Ecto neural progenitor cell (in vitro differentiated cells): Measurements from ENCODE around the gene PARL.

Experiments
- DNase-seq: peaks from one replicate; pipeline ENCODE4 v3.0.0-alpha.2; 2018; ENCODE audit warnings: low spot score

The PARL gene

DNA sequence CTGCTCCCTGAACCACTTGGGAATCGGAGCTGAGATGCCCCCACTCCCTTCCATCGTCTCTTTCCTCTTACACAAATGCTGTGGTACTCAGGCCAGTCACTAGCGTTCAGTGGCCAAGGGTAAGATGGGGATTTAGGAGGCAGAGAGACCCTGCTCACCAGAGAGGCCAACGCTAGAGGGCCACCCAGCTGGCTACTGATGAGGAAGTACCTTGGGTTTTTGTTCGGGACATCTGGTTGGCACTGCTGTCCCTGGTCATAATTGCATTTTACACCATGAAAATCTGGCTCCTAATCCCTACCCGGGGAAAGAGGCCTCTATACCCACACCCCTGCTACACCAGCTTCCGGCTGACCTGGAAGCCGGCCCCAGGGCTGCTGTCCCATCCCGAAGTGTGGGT is 67.0 kb downstream of the PARL start:
- no peak for DNase-seq

- DNase-seq = no peak
These were observed 67.8 kb downstream of the PARL start for GRCh38 chr3:183816681-183817510.

DNA sequence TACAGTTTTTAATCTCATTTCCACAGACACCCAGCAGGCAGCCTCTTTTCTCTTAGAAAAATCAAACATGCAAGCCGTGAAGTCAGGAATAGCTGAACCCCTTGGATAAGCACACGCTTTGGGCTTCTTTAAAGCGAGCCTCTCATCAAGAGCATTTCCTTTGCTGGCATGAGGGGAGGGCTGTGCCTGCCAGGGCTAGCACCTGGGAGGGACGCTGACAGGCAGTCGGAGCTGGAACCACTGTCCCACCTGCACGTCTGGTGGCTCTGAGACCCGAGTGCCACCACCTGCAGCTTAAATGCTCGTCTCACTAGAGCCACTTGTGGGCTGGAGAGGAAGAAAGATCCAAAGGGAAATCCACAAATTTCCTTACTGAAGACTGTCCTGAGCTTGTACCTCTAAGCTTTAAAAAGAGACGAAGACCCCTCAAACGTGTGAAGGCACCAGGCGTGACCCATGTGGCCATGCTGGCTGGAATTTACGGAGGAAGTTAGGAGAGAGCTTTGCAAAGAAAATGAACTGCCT is 68.7 kb downstream of the PARL start:
- no peak for DNase-seq

DNA sequence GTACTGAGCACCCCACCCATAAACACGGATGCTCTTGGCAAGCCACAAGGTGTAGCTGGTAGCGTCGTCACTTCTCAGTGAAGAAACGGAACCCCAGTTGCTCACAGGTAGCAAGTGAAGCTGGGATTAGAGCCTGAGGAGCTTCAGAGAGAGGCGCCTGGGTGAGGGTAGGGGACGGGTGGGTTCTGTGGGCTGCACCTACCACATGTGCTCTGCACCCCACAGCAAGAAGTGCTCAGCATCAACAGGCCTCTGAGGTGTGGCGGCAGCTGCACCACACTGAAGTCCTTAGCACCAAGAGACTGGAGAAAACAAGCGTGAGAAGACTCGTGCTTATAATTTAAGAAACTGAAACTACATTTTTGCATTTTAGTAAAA is 69.1 kb downstream of the PARL start:
- DNase-seq = no peak

- DNase-seq = no peak
These were observed 70.4 kb downstream of the PARL start for GRCh38 chr3:183814240-183814639.

GRCh38 chr3:183812761-183813445 is 71.8 kb downstream of the PARL start:
- DNase-seq = no peak

GRCh38 chr3:183811638-183812037 is 73.0 kb downstream of the PARL start:
- DNase-seq = no peak

- DNase-seq = no peak
These were observed 73.8 kb downstream of the PARL start for GRCh38 chr3:183810643-183811594.

DNA sequence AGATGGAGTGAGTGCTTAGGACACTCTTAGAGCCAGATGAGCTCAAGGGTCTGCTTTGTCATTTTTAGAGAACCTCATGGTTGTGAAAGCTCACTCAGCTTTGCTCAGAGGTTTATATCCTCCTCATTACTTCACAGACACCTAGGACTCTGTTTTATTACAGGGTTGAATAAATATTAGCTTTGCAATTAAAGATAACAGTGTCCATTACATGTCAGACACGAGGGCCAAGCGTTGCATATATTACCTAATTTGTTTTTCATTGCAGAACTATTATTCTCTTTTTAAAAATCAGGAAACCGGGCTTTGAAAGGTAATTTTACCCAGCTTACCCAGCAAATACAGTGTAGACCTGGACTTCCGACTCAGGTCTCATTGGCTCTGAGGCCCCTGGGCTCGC is 75.4 kb downstream of the PARL start:
- no peak for DNase-seq

DNA sequence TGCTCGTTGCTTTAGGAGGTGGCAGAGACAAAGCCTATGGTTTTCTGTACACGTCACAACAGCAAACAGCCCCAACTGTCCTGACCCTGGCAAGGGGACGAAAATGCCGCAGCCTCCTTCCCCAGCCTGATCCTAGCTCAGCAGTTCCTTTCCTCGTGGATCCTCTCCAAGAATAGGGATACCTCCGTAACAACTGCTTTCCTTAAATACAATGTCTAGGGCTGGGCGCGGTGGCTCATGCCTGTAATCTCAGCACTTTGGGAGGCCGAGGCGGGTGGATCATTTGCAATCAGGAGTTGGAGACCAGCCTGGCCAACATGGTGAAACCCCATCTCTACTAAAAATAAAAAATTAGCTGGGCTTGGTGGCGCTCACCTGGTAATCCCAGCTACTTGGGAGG is 76.3 kb downstream of the PARL start:
- no peak for DNase-seq

DNA sequence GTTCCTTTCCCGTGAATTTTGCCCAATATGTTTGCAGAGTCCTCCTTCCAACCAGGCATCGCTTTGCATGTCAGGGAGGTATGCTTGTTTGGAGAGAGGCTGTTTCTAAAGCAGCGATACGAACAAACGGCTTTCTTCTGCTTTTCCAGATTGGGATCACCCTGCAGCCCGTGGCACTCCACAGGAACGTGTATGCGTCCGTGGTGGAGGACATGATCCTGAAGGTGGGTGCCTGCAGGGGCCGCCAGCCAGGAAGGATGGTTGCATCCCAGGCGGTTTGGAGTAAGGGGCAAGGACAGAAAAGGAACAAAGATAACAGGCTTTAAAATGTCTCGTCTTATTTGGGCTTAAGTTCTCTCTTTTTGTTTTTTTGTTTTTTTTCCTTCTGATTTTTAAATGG is 76.8 kb downstream of the PARL start:
- no peak for DNase-seq

DNA sequence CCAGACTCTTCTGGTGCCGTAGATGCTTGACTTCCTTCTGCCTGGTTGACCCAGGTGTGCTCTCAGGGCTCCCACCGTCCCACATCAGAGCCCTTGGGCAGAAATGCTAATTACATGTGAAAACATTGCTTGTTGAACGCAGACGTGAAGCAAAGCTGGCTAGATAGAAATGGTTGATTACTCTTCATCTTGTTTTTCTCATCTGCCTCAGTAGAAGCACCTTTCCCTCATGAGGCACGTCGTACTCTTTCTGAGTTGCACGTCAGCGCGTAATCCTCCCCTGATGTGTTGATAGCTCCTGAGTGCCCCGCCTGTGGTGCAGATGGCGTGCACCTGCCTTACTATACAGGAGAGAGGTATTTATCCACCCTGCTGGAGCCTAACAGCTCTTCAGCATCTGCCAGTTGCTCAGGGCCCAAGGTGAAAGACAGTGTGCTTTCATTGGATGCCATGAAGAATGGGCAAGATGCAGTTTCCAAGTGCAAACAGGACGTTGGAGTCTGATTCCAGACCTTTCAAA is 77.4 kb downstream of the PARL start:
- no peak for DNase-seq

GRCh38 chr3:183802989-183803388 is 81.7 kb downstream of the PARL start:
- no peak for DNase-seq

DNA sequence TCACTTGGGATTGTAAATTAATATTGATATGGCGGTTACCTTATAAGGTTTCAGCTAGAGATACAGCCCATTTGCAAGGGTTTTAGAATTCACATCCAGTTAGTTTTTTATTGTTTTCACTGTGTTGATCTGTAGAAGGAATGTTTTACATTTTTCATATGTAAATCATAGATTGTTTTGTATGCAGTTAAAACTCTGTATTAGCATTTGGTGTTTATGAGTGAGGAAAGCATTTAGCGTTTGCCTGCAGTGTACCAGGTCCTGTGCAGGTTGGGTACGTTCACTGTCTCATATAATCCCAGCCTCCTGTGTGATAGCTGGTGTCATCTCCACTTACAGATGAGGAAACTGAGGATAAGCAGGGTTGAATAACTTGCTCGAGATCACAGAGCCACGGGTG is 83.1 kb downstream of the PARL start:
- DNase-seq = no peak

DNA sequence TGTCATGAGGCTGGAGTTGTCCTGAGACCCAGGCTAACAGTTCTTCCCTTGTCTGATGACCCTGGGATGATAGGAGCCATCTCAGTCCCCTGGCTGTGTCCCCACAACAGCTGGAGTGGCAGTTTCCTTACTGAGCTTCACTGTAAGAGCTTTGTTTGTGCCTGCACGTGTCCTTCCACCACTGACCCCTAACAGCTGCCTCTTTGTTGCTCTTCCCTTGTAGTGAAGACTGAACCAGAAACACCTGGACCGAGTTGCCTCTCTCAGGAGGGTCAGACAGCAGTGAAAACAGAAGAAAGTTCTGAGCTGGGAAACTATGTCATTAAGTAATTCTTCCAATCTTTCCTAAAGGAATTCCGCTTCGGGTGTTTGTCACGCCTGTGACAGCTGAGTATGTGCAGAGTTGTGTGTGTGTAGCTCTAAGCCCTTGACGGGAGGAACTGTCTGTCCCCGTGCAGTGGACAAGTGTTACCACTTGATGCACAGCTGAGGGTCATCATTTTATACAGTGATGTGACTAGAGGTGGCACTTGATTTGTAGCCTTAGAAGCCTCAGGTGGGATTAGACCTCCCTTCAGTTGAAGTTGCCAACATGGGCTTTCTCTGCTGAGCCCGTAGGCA is 84.3 kb downstream of the PARL start:
- DNase-seq = no peak

DNA sequence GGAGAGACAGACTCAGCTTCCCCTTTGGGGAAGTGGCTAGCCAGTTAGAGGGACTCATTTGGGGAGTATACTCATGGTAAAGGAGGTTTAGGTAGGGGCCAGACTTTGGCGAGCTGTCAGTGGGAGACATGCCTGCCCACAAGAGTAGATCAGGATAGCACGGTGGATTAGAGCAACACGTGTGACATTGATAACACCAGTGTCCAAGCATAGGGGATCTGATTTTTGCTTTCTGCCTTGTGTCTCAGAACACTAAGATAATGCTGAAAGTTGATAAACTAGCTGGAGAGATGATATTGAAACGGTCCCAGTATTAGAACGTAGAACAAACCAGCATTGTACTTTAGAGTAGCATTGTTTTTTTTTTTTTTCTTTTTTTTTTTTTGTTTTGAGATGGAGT is 85.2 kb downstream of the PARL start:
- no peak for DNase-seq

GRCh38 chr3:183797996-183798395 is 86.7 kb downstream of the PARL start:
- no peak for DNase-seq

DNA sequence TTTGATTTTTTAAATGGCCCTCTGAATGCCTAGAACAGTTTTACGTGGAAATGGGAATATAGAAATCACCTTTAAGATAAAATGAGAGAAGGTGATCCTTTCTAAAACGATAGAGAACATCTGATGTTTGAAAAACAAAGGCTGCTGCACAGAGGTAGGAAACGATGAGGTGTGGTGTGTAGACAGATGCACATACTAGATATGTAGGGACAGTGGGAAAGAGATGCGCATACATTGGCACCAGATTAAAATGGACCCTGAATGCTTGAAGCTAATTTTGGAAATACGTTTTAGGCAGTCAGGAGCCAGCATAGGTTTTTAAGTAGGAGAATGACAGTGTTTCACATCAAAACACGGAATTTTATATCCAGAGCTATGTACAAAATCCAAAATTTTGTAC is 88.3 kb downstream of the PARL start:
- DNase-seq = no peak

DNA sequence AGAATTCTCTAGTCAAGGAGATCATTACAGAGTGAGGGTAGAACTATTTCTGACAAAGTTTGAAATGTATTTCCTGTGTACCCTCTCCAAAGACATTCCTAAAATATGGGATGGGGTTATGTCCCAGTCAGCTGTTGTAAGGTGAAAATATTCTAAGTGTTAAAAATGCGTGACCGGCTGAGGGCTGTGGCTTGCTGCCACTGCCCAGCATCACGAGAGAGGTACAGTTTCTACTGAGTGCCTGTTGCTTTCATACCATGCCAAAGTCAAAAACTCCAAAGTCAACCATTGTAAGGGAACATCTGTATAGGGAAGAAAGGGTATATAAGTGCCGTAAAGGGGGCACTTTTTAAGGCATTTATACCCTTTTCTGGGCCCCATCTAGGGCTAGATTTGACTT is 90.2 kb downstream of the PARL start:
- no peak for DNase-seq

DNA sequence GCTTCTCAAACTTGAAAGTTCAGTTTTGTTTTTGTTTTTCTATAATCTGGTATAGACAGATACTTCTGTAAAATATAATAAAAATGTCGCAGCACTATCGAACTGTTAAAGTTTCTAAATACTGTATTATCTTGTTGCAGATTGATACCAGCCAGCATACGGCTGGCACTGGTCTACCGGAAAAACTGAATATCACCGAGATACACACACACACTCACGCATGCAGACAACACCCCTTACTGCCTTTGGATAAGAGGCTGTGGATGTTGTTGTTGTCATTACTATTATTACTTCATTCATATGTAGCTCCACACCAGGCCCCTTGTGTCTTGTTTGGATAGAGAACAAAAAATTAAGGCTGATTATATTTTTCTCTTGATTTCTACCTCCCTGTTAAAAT is 91.7 kb downstream of the PARL start:
- DNase-seq = no peak

DNA sequence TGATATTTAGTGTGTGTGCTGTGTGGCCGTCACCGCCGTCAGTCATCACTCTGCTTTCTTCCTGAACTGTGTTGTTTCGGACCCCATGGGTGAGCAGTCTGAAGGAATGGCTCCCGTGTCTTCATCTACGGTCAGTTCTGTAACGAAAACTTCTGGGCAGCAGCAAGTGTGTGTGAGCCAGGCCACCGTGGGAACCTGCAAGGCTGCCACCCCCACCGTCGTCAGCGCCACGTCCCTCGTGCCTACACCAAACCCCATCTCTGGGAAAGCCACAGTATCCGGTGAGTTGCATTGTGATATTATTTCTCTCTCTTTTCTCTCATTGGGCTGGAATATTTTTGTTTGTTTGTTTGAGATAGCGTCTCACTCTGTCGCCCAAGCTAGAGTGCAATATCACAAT is 94.0 kb downstream of the PARL start:
- no peak for DNase-seq

- no peak for DNase-seq
These were observed 94.9 kb downstream of the PARL start for GRCh38 chr3:183789826-183790225.
